Measurements from ENCODE around the gene MYLK4. TPM values are rescaled to one million over a fixed set of nuclear protein-coding genes. Genes with fewer than 3 reads are reported as not detected.

Gene MYLK4
- total RNA-seq, 1 experiment from 2014 or later, result 1.6 TPM

GRCh38 chr6:2725364-2725988 is 25.2 kb downstream of the MYLK4 start:
- H3K9me3 ChIP-seq (ENCODE audit: insufficient read depth, low read depth), result no peaks in the 10 kb centered on the region
- no peak overlapping the region for H3K4me2 ChIP-seq
- no peaks in the 10 kb centered on the region for H3K9me2 ChIP-seq (ENCODE audit: insufficient read depth)
- intact Hi-C loops (cut with micrococcal nuclease; ENCODE audit: unreplicated experiment), result no loop called here
- ChIA-PET CTCF (no interaction called here), POLR2A (ENCODE audit: unreplicated experiment) (no interaction called here)
- no peak overlapping the region for H2AFZ ChIP-seq
- no TSS peak for BruUV-seq (replicated peaks)
- no peaks in the 10 kb centered on the region for H3K79me2 ChIP-seq (ENCODE audit: low read depth)
- H3K4me3 ChIP-seq, result no peak overlapping the region
- H3F3A ChIP-seq (ENCODE audit: insufficient read depth, low read depth), result no peaks in the 10 kb centered on the region
- TF ChIP-seq CTCF (conservative IDR thresholded peaks at IDR 0.05) (no peak), EZH2 (IDR thresholded peaks at IDR 0.05; ENCODE audit: low read depth) (no peak)
- no peak for DNase-seq
- H3K4me1 ChIP-seq (replicated peaks; ENCODE audit: insufficient read depth), result no peaks in the 10 kb centered on the region; the same call in 1 of the 2 replicates
- H3K36me3 ChIP-seq (ENCODE audit: low read depth), result no peaks in the 10 kb centered on the region
- H3K27me3 ChIP-seq (ENCODE audit: insufficient read depth, low read depth), result no peaks in the 10 kb centered on the region
- no peak overlapping the region for H3K27ac ChIP-seq
- H4K20me1 ChIP-seq (ENCODE audit: insufficient read depth), result no peaks in the 10 kb centered on the region

GRCh38 chr6:2721219-2721618 is 29.5 kb downstream of the MYLK4 start:
- H3K36me3 ChIP-seq (ENCODE audit: low read depth), result no peaks in the 10 kb centered on the region

GRCh38 chr6:2719093-2719455 is 31.6 kb downstream of the MYLK4 start:
- intact Hi-C loops (cut with micrococcal nuclease; ENCODE audit: unreplicated experiment), result no loop called here
- BruUV-seq (replicated peaks), result no TSS peak
- Histone ChIP-seq H3F3A (ENCODE audit: insufficient read depth, low read depth) (no peaks in the 10 kb centered on the region), H3K9me3 (ENCODE audit: insufficient read depth, low read depth) (no peaks in the 10 kb centered on the region), H4K20me1 (ENCODE audit: insufficient read depth) (no peaks in the 10 kb centered on the region), H2AFZ (no peak overlapping the region), H3K27me3 (ENCODE audit: insufficient read depth, low read depth) (no peaks in the 10 kb centered on the region), H3K9me2 (ENCODE audit: insufficient read depth) (no peaks in the 10 kb centered on the region), H3K4me2 (no peak overlapping the region), H3K79me2 (ENCODE audit: low read depth) (no peaks in the 10 kb centered on the region), H3K27ac (no peak overlapping the region), H3K4me3 (no peak overlapping the region), H3K36me3 (ENCODE audit: low read depth) (no peaks in the 10 kb centered on the region), H3K4me1 (replicated peaks; ENCODE audit: insufficient read depth) (no peaks in the 10 kb centered on the region)
- TF ChIP-seq EZH2 (IDR thresholded peaks at IDR 0.05; ENCODE audit: low read depth), result no peak
- TF ChIP-seq CTCF (conservative IDR thresholded peaks at IDR 0.05), result no peak
- ChIA-PET CTCF (no interaction called here), POLR2A (ENCODE audit: unreplicated experiment) (interaction anchor here (0.8 kb wide), 1 partner anchor 233 kb away, joined by 4 read pairs; no protein-coding TSS in a partner anchor)
- DNase-seq, result no peak

More at GRCh38 chr6:2721219-2721618, 29.5 kb downstream of the MYLK4 start:
- H2AFZ ChIP-seq, result no peak overlapping the region
- no peaks in the 10 kb centered on the region for H3K9me2 ChIP-seq (ENCODE audit: insufficient read depth)
- H3K27ac ChIP-seq, result no peak overlapping the region
- intact Hi-C loops (cut with micrococcal nuclease; ENCODE audit: unreplicated experiment), result no loop called here
- H3K9me3 ChIP-seq (ENCODE audit: insufficient read depth, low read depth), result no peaks in the 10 kb centered on the region
- TF ChIP-seq CTCF (conservative IDR thresholded peaks at IDR 0.05), result no peak
- BruUV-seq (replicated peaks), result no TSS peak
- no peak overlapping the region for H3K4me2 ChIP-seq
- H4K20me1 ChIP-seq (ENCODE audit: insufficient read depth), result no peaks in the 10 kb centered on the region
- no peaks in the 10 kb centered on the region for H3F3A ChIP-seq (ENCODE audit: insufficient read depth, low read depth)
- POLR2A ChIA-PET (ENCODE audit: unreplicated experiment), result no interaction called here
- H3K27me3 ChIP-seq (ENCODE audit: insufficient read depth, low read depth), result no peaks in the 10 kb centered on the region
- H3K4me1 ChIP-seq (replicated peaks; ENCODE audit: insufficient read depth), result no peaks in the 10 kb centered on the region; the same call in 1 of the 2 replicates
- no peak for DNase-seq
- H3K4me3 ChIP-seq, result no peak overlapping the region
- CTCF ChIA-PET, result no interaction called here
- H3K79me2 ChIP-seq (ENCODE audit: low read depth), result no peaks in the 10 kb centered on the region
